ENCODE measurements around the gene ADAMTS7. TPM values are rescaled to one million over a fixed set of nuclear protein-coding genes. Genes with fewer than 3 reads are reported as not detected.

ADAMTS7 gene
- total RNA-seq (2021), result 23.1 and 25.0 TPM in 2 replicates
- long read RNA-seq, full-length matches to known transcripts, result 1 of 34 reads
- long read RNA-seq, partial matches to known transcripts, result 26 of 34 reads
- long read RNA-seq, other reads (novel, unspliced or antisense), result 7 of 34 reads

- no peaks in the 10 kb centered on the region for H3K9me3 Mint-ChIP-seq
- Histone ChIP-seq H3K14ac (ENCODE audit: insufficient read depth, low read length) (peak within 1 kb of the TSS; percentile 90), H3K23me2 (ENCODE audit: insufficient read length, low read depth, low read length, poor library complexity, severe bottlenecking) (peaks cover 12% of the 10 kb centered on the region), H3T11ph (ENCODE audit: low read length) (no peak within 1 kb of the TSS), H3K18ac (ENCODE audit: insufficient read length, low read depth, low read length) (peak within 1 kb of the TSS; percentile 75), H2BK120ac (ENCODE audit: low read depth, low read length, poor library complexity, severe bottlenecking) (no peak within 1 kb of the TSS), H3K4ac (ENCODE audit: low read depth, low read length) (no peak within 1 kb of the TSS), H2BK12ac (ENCODE audit: insufficient read length, low read depth, low read length) (peak within 1 kb of the TSS; percentile 67), H3K4me2 (ENCODE audit: insufficient read depth, insufficient read length, low read length) (peak within 1 kb of the TSS; percentile 80), H3K9me3 (ENCODE audit: control insufficient read depth, low read depth, low read length) (no peaks in the 10 kb centered on the region), H2BK5ac (ENCODE audit: insufficient read length, low read length) (no peak within 1 kb of the TSS), H2AFZ (ENCODE audit: low read length) (no peak within 1 kb of the TSS), H3K79me1 (ENCODE audit: insufficient read depth, low read depth, low read length, poor library complexity, severe bottlenecking) (no peaks in the 10 kb centered on the region), H3K23ac (ENCODE audit: insufficient read length, low read depth, low read length) (no peak within 1 kb of the TSS), H4K91ac (ENCODE audit: insufficient read length, low read depth, low read length) (peak within 1 kb of the TSS; percentile 17), H3K56ac (ENCODE audit: insufficient read length, low read depth, low read length) (no peak within 1 kb of the TSS), H2BK20ac (ENCODE audit: low read depth, low read length, poor library complexity, severe bottlenecking) (no peak within 1 kb of the TSS), H3K4me1 (ENCODE audit: insufficient read depth, low read length) (peaks cover 2% of the 10 kb centered on the region; the same call in 1 of the 2 replicates), H3K79me2 (ENCODE audit: insufficient read depth, low read length) (no peaks in the 10 kb centered on the region; the same call in 1 of the 2 replicates), H3K27ac (ENCODE audit: insufficient read length, low read depth, low read length) (no peak within 1 kb of the TSS), H3K27me3 (ENCODE audit: insufficient read depth, low read length) (no peaks in the 10 kb centered on the region; the same call in 1 of the 2 replicates), H2AK5ac (ENCODE audit: insufficient read length, low read length) (no peak within 1 kb of the TSS), H3K9ac (ENCODE audit: extremely low read depth, insufficient read length, low read length) (peak within 1 kb of the TSS; percentile 52), H4K20me1 (ENCODE audit: control insufficient read depth, insufficient read depth, insufficient read length) (no peaks in the 10 kb centered on the region), H4K5ac (ENCODE audit: insufficient read length, low read depth, low read length) (no peak within 1 kb of the TSS), H4K8ac (replicated peaks; ENCODE audit: insufficient read length, low read depth, low read length) (peak within 1 kb of the TSS; percentile 46), H2BK15ac (ENCODE audit: low read depth, low read length) (0 out of 2 replicates have a peak within 1 kb of the TSS, but pooled peaks have one; percentile 69)
- WGBS (ENCODE audit: extremely low coverage, insufficient read length, low lambda C conversion rate), result no CpG with 5 or more reads among the region's 73 CpGs
- peak within 1 kb of the TSS; percentile 80 to 87 for H3K4me3 Mint-ChIP-seq
- peaks cover 21 to 28% of the 10 kb centered on the region in 2 experiments for H3K4me1 Mint-ChIP-seq
- peak; percentile 90 for DNase-seq
- peaks cover 30% of the 10 kb centered on the region for H3K27me3 Mint-ChIP-seq (ENCODE audit: low read depth)
- TF ChIP-seq, protein P1, sequence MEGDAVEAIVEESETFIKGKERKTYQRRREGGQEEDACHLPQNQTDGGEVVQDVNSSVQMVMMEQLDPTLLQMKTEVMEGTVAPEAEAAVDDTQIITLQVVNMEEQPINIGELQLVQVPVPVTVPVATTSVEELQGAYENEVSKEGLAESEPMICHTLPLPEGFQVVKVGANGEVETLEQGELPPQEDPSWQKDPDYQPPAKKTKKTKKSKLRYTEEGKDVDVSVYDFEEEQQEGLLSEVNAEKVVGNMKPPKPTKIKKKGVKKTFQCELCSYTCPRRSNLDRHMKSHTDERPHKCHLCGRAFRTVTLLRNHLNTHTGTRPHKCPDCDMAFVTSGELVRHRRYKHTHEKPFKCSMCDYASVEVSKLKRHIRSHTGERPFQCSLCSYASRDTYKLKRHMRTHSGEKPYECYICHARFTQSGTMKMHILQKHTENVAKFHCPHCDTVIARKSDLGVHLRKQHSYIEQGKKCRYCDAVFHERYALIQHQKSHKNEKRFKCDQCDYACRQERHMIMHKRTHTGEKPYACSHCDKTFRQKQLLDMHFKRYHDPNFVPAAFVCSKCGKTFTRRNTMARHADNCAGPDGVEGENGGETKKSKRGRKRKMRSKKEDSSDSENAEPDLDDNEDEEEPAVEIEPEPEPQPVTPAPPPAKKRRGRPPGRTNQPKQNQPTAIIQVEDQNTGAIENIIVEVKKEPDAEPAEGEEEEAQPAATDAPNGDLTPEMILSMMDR (conservative IDR thresholded peaks at IDR 0.05), result peak; percentile 78
- no peaks in the 10 kb centered on the region; a peak in 1 of 7 replicates for H3K36me3 Mint-ChIP-seq (ENCODE audit: insufficient read depth in 1 of 3, low read depth in 3 of 3)
- no peak within 1 kb of the TSS for H3K27ac Mint-ChIP-seq
These were observed at the start of gene ADAMTS7 for GRCh38 chr15:78811124-78811824. TSS of gene ADAMTS7 (minus strand) at chr15:78811464. CDS start at chr15:78811220, 244 bp downstream.
